Stimulated activated CD4-positive, alpha-beta T cell treated with anti-CD3 and anti-CD28 coated beads, TNF-alpha, amount 100 ng/mL, for 1 hour (primary cell): ENCODE measurements around the gene FAM3C.
A peak's percentile ranks its signal among the peaks of the same experiment; 100 is the strongest.

Source experiments
- DNase-seq, 3 donors: peaks; one replicate each; pipeline ENCODE4 v3.0.0-alpha.2; 2020; ENCODE audit warnings: low read depth in 3 of 3, low spot score in 1 of 3

FAM3C gene

GRCh38 chr7:121411597-121411979, 15.5 kb upstream of the FAM3C start:
- DNase-seq = no peak

- no peak for DNase-seq
Measured at GRCh38 chr7:121410829-121411596, 14.9 kb upstream of the FAM3C start.

GRCh38 chr7:121406944-121407343, 10.8 kb upstream of the FAM3C start:
- no peak for DNase-seq

- DNase-seq = no peak
Measured at GRCh38 chr7:121406461-121406860, 10.4 kb upstream of the FAM3C start.

- DNase-seq = no peak
Measured at GRCh38 chr7:121404348-121404747, 8.2 kb upstream of the FAM3C start.

- no peak for DNase-seq
Measured at GRCh38 chr7:121402701-121403100, 6.6 kb upstream of the FAM3C start.

- no peak for DNase-seq
Measured at GRCh38 chr7:121401896-121402295, 5.8 kb upstream of the FAM3C start.

- DNase-seq = no peak
Measured at GRCh38 chr7:121398246-121398645, 2.1 kb upstream of the FAM3C start.

- DNase-seq = no peak
Measured at GRCh38 chr7:121397822-121398221, 1.7 kb upstream of the FAM3C start.

GRCh38 chr7:121397361-121397760, 1.3 kb upstream of the FAM3C start:
- no peak for DNase-seq

- DNase-seq = peak in 2 of 3 donors; percentile 4 to 24
Measured at GRCh38 chr7:121395494-121395960, 581 bp downstream of the FAM3C start.

- DNase-seq = no peak
Measured at GRCh38 chr7:121394709-121395140, 1.4 kb downstream of the FAM3C start.

- no peak for DNase-seq
Measured at GRCh38 chr7:121393005-121393366, 3.1 kb downstream of the FAM3C start.

GRCh38 chr7:121392277-121393004, 3.7 kb downstream of the FAM3C start:
- DNase-seq = no peak

GRCh38 chr7:121391686-121392085, 4.4 kb downstream of the FAM3C start:
- DNase-seq = no peak

- no peak for DNase-seq
Measured at GRCh38 chr7:121390617-121391016, 5.5 kb downstream of the FAM3C start.

- no peak for DNase-seq
Measured at GRCh38 chr7:121390109-121390508, 6.0 kb downstream of the FAM3C start.

- DNase-seq = no peak
Measured at GRCh38 chr7:121388950-121389349, 7.2 kb downstream of the FAM3C start.

- DNase-seq = no peak
Measured at GRCh38 chr7:121385800-121386179, 10.3 kb downstream of the FAM3C start.

GRCh38 chr7:121385056-121385799, 10.9 kb downstream of the FAM3C start:
- DNase-seq = no peak

GRCh38 chr7:121384265-121384664, 11.8 kb downstream of the FAM3C start:
- no peak for DNase-seq
